ENCODE measurements around the gene DNAJC13.

The DNAJC13 gene

GRCh38 chr3:132407025-132407424 is 10.3 kb upstream of the DNAJC13 start:
- no peak for DNase-seq

GRCh38 chr3:132414841-132415240 is 2.5 kb upstream of the DNAJC13 start:
- no peak for DNase-seq

GRCh38 chr3:132416161-132416560 is 1.1 kb upstream of the DNAJC13 start:
- no peak for DNase-seq

- peak; percentile 32 for DNase-seq
These were observed 551 bp downstream of the DNAJC13 start for GRCh38 chr3:132417695-132418411.

- DNase-seq = no peak
These were observed 1.6 kb downstream of the DNAJC13 start for GRCh38 chr3:132418916-132419315.

- DNase-seq = no peak
These were observed 4.5 kb downstream of the DNAJC13 start for GRCh38 chr3:132421832-132422231.

- DNase-seq = no peak
These were observed 5.2 kb downstream of the DNAJC13 start for GRCh38 chr3:132422531-132422930.

GRCh38 chr3:132432639-132433038 is 15.3 kb downstream of the DNAJC13 start:
- no peak for DNase-seq

GRCh38 chr3:132433121-132433520 is 15.8 kb downstream of the DNAJC13 start:
- no peak for DNase-seq

- DNase-seq = no peak
These were observed 18.1 kb downstream of the DNAJC13 start for GRCh38 chr3:132435224-132435910.

- DNase-seq = no peak
These were observed 18.7 kb downstream of the DNAJC13 start for GRCh38 chr3:132435911-132436425.

GRCh38 chr3:132443421-132443820 is 26.1 kb downstream of the DNAJC13 start:
- DNase-seq = no peak

GRCh38 chr3:132444383-132444782 is 27.1 kb downstream of the DNAJC13 start:
- no peak for DNase-seq

GRCh38 chr3:132445817-132446216 is 28.5 kb downstream of the DNAJC13 start:
- no peak for DNase-seq

- DNase-seq = no peak
These were observed 31.1 kb downstream of the DNAJC13 start for GRCh38 chr3:132448216-132448961.

GRCh38 chr3:132456136-132456535 is 38.8 kb downstream of the DNAJC13 start:
- no peak for DNase-seq

- DNase-seq = no peak
These were observed 39.3 kb downstream of the DNAJC13 start for GRCh38 chr3:132456571-132456970.

- DNase-seq = no peak
These were observed 40.0 kb downstream of the DNAJC13 start for GRCh38 chr3:132457286-132457685.

GRCh38 chr3:132459551-132459950 is 42.2 kb downstream of the DNAJC13 start:
- no peak for DNase-seq

GRCh38 chr3:132461544-132461943 is 44.2 kb downstream of the DNAJC13 start:
- no peak for DNase-seq

GRCh38 chr3:132464066-132464465 is 46.8 kb downstream of the DNAJC13 start:
- DNase-seq = no peak

GRCh38 chr3:132469326-132469725 is 52.0 kb downstream of the DNAJC13 start:
- DNase-seq = no peak

GRCh38 chr3:132486099-132486498 is 68.8 kb downstream of the DNAJC13 start:
- DNase-seq = no peak

GRCh38 chr3:132488151-132488550 is 70.8 kb downstream of the DNAJC13 start:
- DNase-seq = no peak
